Omental fat pad (tissue), 4 donors: Measurements from ENCODE around the gene ASAP2. TPM values are rescaled to one million over a fixed set of nuclear protein-coding genes. Genes with fewer than 3 reads are reported as not detected.
"Not testable (repeated sequence)": the region's sequence is repeated elsewhere in the genome, so short reads cannot be mapped to it uniquely, and the experiment has no call there.

ENCODE experiments used
- ATAC-seq: fragments of 150-250 bp; one replicate; pipeline ENCODE4 v1.9.1; 2016; ENCODE audit warnings: mild to moderate bottlenecking, moderate library complexity; ENCODE audit not compliant: low FRiP score
- DNase-seq: peaks from one replicate; pipeline ENCODE4 v3.0.0-alpha.2; 2019; ENCODE audit warnings: low spot score
- CTCF ChIP-seq, 3 donors: fragments of 450-650 bp; IDR thresholded peaks; one replicate each; pipeline ENCODE4 v1.5.1; 2016 to 2017; ENCODE audit warnings: antibody characterized with exemption in 3 of 3, mild to moderate bottlenecking in 3 of 3, moderate library complexity in 2 of 3
- total RNA-seq, 4 donors: library from RNA; depleted of rRNA; stranded (reverse); fragments of >200 nt; gene quantifications; one replicate each; pipeline ENCODE4 v1.1.0, GENCODE V29; 2016

The ASAP2 gene
- total RNA-seq, 4 donors from 2014 or later: 16.8 to 57.4 (median 22.8) TPM

DNA sequence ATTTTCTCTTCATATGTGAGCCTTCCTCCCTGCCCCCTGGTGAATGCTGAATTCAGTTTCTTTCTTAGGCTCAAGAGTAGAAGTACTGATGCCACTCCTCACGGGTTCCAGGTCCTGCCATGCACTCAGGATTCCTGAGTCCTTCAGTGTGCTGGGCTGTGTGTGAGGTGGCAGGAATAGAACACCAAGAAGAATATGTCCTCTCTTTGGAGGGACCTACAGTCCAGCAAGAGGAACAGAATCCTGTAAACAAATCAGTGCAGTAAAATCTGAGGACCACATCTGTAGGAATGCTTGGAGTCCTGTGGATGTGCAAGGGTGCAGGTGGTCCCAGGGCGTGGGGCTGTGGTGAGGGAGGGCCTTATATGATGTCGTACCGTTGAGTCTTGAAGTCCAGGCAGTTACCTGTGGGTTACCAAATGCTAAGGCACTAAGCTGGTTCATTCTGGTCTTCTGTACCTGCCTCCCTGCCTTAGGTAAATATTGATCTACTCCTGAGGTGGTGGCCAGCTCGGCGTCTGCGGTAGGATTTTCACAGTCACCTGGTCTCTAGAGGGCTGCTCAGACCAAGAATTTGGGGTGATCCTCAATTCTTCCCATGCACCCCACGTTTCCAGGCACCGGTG, 5.5 kb downstream of the ASAP2 start:
- no peak for ATAC-seq
- DNase-seq: no peak
- no peak for TF ChIP-seq CTCF (IDR thresholded peaks at IDR 0.05)

DNA sequence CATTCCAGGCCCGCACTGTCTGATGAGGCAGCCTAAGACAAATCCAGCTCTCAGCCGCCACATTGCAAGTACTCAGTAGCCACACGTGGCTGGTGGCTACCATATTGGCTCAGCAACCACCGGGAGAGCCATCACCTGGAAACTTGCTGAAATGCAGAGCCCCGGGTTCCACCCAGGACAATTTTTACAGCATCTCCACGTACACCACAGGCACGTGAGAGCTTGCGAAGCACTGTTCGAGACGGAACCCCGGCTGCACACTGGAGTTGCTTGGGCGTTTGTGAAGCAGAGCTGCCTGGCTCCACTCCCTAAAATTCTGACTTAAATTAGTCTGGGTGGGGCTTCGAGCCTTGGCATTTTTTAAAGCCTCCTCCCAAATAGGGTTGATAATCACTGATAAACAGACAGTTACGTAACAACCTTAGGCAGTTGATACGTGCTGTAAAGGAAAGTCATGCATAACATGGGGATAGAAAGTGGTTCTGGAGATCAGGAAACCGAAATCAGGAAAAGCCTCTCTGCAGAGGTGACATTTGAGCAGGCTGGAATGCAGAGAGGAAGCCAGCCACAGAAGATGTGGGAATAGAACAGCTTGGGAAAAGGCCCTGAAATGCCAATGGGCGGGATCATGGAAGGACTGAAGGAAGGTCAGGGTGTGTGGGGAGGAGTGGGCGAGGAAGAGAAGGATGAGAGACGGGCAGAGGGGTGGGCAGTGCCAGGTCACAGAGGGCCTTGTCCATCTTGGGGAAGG, 6.2 kb downstream of the ASAP2 start:
- TF ChIP-seq CTCF (IDR thresholded peaks at IDR 0.05): no peak

DNA sequence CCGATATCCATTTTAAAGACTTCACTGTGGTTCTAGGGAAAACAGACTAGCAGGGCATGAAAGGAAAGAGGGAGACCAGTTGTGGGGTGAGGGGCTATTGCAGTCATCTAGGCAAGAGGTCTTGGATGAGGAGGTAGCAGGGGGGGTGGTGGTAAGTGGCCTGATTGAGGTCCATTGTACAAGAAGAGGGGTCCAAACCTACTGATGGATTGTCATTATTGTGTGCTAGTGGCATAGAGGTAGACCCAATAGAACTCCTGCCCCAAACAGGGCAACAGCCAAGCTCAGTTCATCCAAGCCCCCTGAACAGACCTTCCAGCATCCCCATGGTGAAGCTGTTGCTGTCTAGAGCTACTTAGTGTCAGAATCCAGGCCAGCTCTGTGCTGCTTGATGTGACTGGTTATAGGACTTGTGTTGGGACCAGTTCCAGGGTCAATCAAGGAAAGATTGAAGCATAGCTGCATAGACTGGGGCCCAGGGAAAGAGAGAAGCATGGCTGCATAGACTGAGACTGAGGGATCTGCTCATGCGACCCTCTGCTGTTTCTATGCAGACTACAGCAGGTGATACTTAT, 7.0 kb downstream of the ASAP2 start:
- ATAC-seq: no peak
- no peak for DNase-seq

More for the DNA sequence above, 6.2 kb downstream of the ASAP2 start:
- DNase-seq (no peak), ATAC-seq (peak; percentile 56)

DNA sequence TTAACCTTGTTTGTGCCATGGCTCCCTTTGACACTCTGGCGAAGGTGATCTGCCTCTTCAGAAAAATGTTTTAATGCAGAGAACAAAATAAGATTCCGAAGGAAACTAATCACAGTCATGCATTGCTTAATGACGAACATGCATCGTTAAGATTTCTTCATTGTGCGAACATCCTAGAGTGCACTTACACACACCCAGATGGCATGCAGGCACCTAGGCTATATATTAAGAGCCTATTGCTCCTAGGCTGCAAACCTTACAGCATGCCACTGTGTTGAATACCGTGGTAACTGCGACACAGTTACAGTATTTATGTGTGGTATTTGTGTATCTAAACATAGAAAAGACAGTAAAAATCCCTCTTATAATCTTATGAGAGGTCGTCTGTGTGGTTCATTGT, 8.3 kb downstream of the ASAP2 start:
- no peak for TF ChIP-seq CTCF (IDR thresholded peaks at IDR 0.05)
- ATAC-seq (no peak), DNase-seq (no peak)

More for the DNA sequence above, 7.0 kb downstream of the ASAP2 start:
- no peak for TF ChIP-seq CTCF (IDR thresholded peaks at IDR 0.05)

- TF ChIP-seq CTCF (IDR thresholded peaks at IDR 0.05): no peak
- DNase-seq: no peak
- ATAC-seq: no peak
Observed at GRCh38 chr2:9215680-9216079, 9.1 kb downstream of the ASAP2 start.

DNA sequence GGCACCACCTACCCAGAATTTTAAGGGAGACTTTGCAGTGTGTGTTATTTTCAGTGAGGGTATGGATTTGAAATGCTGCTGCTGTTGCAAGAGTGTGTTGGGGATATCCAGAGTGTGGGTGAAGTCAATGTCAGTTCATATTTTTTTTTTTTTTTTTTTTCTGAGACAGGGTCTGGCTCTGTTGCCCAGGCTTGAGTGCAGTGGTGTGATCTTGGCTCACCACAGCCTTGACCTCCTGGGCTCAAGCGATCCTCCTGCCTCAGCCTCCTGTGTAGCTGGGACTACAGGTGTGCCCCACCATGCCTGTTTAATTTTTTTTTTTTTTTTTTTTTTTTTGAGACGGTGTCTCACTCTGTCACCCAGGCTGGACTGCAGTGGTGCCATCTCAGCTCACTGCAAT, 9.5 kb downstream of the ASAP2 start:
- not testable (repeated sequence) for ATAC-seq, DNase-seq

DNA sequence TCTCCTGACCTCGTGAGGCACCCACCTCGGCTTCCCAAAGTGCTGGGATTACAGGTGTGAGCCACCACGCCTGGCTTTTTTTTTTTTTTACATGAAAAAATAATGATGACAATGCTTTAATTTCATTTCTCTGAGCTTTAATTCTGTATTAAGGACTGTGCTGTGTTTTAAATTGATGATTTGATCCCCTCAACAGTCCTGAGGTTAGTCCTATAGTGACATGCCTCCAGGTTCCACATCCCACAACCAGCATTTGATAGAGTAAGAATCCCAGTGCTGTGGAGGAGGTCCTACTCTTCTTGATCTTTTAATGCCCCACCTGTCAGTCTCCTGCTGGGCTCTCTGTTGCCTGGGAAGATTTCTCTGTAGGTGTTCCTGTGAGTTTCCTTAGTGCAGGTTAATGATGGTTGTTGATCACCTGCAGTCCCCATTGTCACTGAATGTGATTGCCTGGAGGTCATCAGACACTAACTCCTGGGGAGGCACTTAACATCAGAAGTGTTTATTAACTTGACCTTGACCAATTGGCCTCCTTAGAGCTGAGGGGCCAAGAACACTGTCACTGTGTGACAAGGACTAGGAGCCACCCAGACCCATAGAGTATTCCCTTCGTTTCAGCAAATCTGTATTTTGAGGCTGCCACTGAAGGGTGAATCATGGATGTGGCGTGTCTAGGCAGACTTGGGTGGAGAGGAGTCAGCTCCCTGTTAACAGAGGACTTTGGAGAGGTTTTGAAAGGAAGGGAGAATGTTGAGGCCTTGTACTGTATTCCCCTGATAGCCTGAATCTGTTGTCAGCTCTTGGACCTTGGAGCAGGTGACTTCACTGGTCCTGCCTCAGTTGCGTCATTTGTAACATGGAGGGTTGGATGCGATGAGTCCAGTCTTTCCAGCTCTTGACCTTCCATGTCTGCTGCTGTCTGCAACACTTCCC, 11.5 kb downstream of the ASAP2 start:
- DNase-seq (no peak), ATAC-seq (no peak)
- TF ChIP-seq CTCF (IDR thresholded peaks at IDR 0.05): no peak
